Stomach (tissue), 4 donors: ENCODE data around the gene RBBP4.

Experiments
- POLR2A ChIP-seq, 4 donors: fragments of 450-650 bp; IDR thresholded peaks; one replicate each; pipeline ENCODE4 v1.6.1; 2016; ENCODE audit warnings: antibody characterized with exemption in 4 of 4, control low read depth in 2 of 4, mild to moderate bottlenecking in 1 of 4, moderate library complexity in 1 of 4
- POLR2AphosphoS5 ChIP-seq, 3 donors: sonication (generic); formaldehyde crosslinking; IDR thresholded peaks; one replicate each; pipeline ENCODE4 v1.6.1; 2016; ENCODE audit warnings: antibody characterized with exemption in 3 of 3
- TF ChIP-seq, protein P1 (sequence below), 7 experiments: fragments of 450-650 bp in 4 of 7; fragments of 200-600 bp in 3 of 7; sonication (generic) in 3 of 7; IDR thresholded peaks; one replicate each; pipeline ENCODE4 v1.5.1; 2016 to 2019; ENCODE audit warnings: antibody characterized with exemption in 7 of 7, control low read depth in 2 of 7, mild to moderate bottlenecking in 1 of 7

DNA sequence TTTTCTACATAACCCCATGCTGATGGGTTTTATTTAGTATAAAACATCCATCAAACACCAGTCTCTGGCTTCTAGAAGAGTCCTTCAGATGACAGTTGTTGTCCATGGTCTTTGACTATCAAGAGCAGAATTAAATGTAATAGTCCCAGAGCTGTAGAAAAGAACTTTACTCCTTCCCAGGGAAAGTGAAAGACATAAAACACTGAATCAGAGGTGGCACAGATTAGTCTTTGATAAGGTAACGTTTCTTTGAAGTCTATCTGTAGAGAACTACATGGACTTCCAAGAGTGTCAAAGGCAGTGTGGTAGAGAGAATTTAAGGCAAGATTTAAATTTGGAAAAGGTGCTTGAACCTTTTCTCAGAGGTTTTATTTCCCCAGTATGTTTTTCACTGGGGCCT is 29.6 kb downstream of the RBBP4 start:
- TF ChIP-seq, protein P1, sequence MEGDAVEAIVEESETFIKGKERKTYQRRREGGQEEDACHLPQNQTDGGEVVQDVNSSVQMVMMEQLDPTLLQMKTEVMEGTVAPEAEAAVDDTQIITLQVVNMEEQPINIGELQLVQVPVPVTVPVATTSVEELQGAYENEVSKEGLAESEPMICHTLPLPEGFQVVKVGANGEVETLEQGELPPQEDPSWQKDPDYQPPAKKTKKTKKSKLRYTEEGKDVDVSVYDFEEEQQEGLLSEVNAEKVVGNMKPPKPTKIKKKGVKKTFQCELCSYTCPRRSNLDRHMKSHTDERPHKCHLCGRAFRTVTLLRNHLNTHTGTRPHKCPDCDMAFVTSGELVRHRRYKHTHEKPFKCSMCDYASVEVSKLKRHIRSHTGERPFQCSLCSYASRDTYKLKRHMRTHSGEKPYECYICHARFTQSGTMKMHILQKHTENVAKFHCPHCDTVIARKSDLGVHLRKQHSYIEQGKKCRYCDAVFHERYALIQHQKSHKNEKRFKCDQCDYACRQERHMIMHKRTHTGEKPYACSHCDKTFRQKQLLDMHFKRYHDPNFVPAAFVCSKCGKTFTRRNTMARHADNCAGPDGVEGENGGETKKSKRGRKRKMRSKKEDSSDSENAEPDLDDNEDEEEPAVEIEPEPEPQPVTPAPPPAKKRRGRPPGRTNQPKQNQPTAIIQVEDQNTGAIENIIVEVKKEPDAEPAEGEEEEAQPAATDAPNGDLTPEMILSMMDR (IDR thresholded peaks at IDR 0.05): no peak
- TF ChIP-seq POLR2AphosphoS5 (IDR thresholded peaks at IDR 0.05) (no peak), POLR2A (IDR thresholded peaks at IDR 0.05) (no peak)
